Left lung (tissue), 10 donors: Measurements from ENCODE around the gene EMILIN1. TPM values are rescaled to one million over a fixed set of nuclear protein-coding genes. Genes with fewer than 3 reads are reported as not detected.
"Not testable (repeated sequence)": the region's sequence is repeated elsewhere in the genome, so short reads cannot be mapped to it uniquely, and the experiment has no call there.

Experiments used
- ATAC-seq: fragments of 200-7000 bp; cut with Tn5 transposase; one replicate; pipeline ENCODE4 v1.9.1; 2020; ENCODE audit warnings: moderate library complexity
- DNase-seq, 4 donors: peaks; one replicate each; pipeline ENCODE4 v3.0.0-alpha.2; 2013 to 2020
- H3K27ac ChIP-seq, 2 donors: fragments of 200-600 bp; sonication (generic) in 1 of 2; one replicate each; pipeline versions ENCODE4 v1.5.0 to v1.8.0; 2020 to 2021
- H3K27me3 ChIP-seq, 2 donors: fragments of 200-600 bp; sonication (generic) in 1 of 2; one replicate each; pipeline versions ENCODE4 v1.5.0 to v1.8.0; 2020 to 2021
- H3K36me3 ChIP-seq, 2 donors: fragments of 200-600 bp; sonication (generic) in 1 of 2; one replicate each; pipeline versions ENCODE4 v1.5.0 to v1.8.0; 2020 to 2021
- H3K4me1 ChIP-seq, 2 donors: fragments of 200-600 bp; one replicate each; pipeline ENCODE4 v1.8.0; 2021
- H3K4me3 ChIP-seq, 2 donors: fragments of 200-600 bp; sonication (generic) in 1 of 2; one replicate each; pipeline versions ENCODE4 v1.5.0 to v1.8.0; 2020 to 2021; ENCODE audit warnings: mild to moderate bottlenecking in 1 of 2
- H3K9me3 ChIP-seq, 2 donors: fragments of 200-600 bp; sonication (generic) in 1 of 2; one replicate each; pipeline versions ENCODE4 v1.5.0 to v1.8.0; 2020 to 2021
- CTCF ChIP-seq, 2 donors: fragments of 200-600 bp; sonication (generic) in 1 of 2; IDR thresholded peaks; one replicate each; pipeline versions ENCODE4 v1.5.0 to v1.8.0; 2021; ENCODE audit warnings: antibody characterized with exemption in 2 of 2
- intact Hi-C, 2 donors: fragments of 100-400 bp; cut with DNase I; formaldehyde crosslinking; loops; one replicate each; pipeline versions ENCODE4 v1.11.2 to v1.14.2; 2022
- polyA plus RNA-seq, 6 donors: library from polyadenylated mRNA; unstranded; fragments of 120-200 nt; gene quantifications; one replicate each; pipeline ENCODE4 v1.2.1, GENCODE V29; 2013; ENCODE audit not compliant: insufficient read length in 6 of 6
- total RNA-seq, 2 donors: library from RNA; stranded (reverse); fragmentation: NEBNext Ultra II Directional; extraction: Animal tissue kit (Norgen Biotek cat#: 25700); gene quantifications; one replicate each; pipeline ENCODE4 v1.2.1, GENCODE V29; 2021
- donor health status: DM: no; HTN: yes; CAD: no.
- donor health status: DM: no; HTN: no; CAD: no.

EMILIN1 gene
- total and polyA plus RNA-seq, 8 donors = 137 to 268 (median 176) TPM

GRCh38 chr2:27073782-27074181, 4.6 kb upstream of the EMILIN1 start:
- no peak for TF ChIP-seq CTCF (IDR thresholded peaks at IDR 0.05)
- H3K4me1 ChIP-seq = peaks cover 31 to 82% of the 10 kb centered on the region in 2 donors
- H3K36me3 ChIP-seq = peaks cover 0 to 11% of the 10 kb centered on the region in 2 donors
- H3K4me3 ChIP-seq = no peak overlapping the region
- intact Hi-C loops = no loop called here
- DNase-seq (no peak), ATAC-seq (no peak)
- peaks cover 0 to 9% of the 10 kb centered on the region in 2 donors for H3K27me3 ChIP-seq
- H3K27ac ChIP-seq = peak overlapping the region; percentile 24 to 92
- no peaks in the 10 kb centered on the region for H3K9me3 ChIP-seq

GRCh38 chr2:27074738-27075565, 3.5 kb upstream of the EMILIN1 start:
- intact Hi-C loops = no loop called here
- Histone ChIP-seq H3K9me3 (no peaks in the 10 kb centered on the region), H3K36me3 (no peaks in the 10 kb centered on the region), H3K4me3 (no peak overlapping the region), H3K4me1 (peaks cover 24 to 79% of the 10 kb centered on the region in 2 donors), H3K27me3 (peaks cover 0 to 13% of the 10 kb centered on the region in 2 donors), H3K27ac (peak overlapping the region; percentile 24 to 92)
- peak in 3 of 4 donors; percentile 64 to 85 (median 80) for DNase-seq
- no peak for ATAC-seq
- no peak for TF ChIP-seq CTCF (IDR thresholded peaks at IDR 0.05)

- H3K27ac ChIP-seq = peak overlapping the region in 1 of 2 donors; percentile 92
- H3K9me3 ChIP-seq, H3K36me3 ChIP-seq, H3K4me3 ChIP-seq, ATAC-seq, DNase-seq, intact Hi-C loops: not testable (repeated sequence)
- peaks cover 0 to 13% of the 10 kb centered on the region in 2 donors for H3K27me3 ChIP-seq
- H3K4me1 ChIP-seq = peaks cover 19 to 79% of the 10 kb centered on the region in 2 donors
Measured at GRCh38 chr2:27075566-27075871, 2.9 kb upstream of the EMILIN1 start.

GRCh38 chr2:27076323-27076722, 2.1 kb upstream of the EMILIN1 start:
- DNase-seq (no peak), ATAC-seq (no peak)
- Histone ChIP-seq H3K27me3 (peaks cover 0 to 13% of the 10 kb centered on the region in 2 donors), H3K9me3 (no peaks in the 10 kb centered on the region), H3K36me3 (no peaks in the 10 kb centered on the region), H3K4me3 (no peak overlapping the region), H3K4me1 (peaks cover 19 to 81% of the 10 kb centered on the region in 2 donors), H3K27ac (no peak overlapping the region)
- intact Hi-C loops = no loop called here
- no peak for TF ChIP-seq CTCF (IDR thresholded peaks at IDR 0.05)

- DNase-seq (no peak), ATAC-seq (no peak)
- intact Hi-C loops = no loop called here
- Histone ChIP-seq H3K4me3 (no peak overlapping the region), H3K9me3 (no peaks in the 10 kb centered on the region), H3K27ac (peak overlapping the region in 1 of 2 donors; percentile 13), H3K27me3 (peaks cover 0 to 13% of the 10 kb centered on the region in 2 donors), H3K4me1 (peaks cover 25 to 86% of the 10 kb centered on the region in 2 donors), H3K36me3 (peaks cover 0 to under 1% of the 10 kb centered on the region in 2 donors)
- no peak for TF ChIP-seq CTCF (IDR thresholded peaks at IDR 0.05)
Measured at GRCh38 chr2:27077231-27077630, 1.2 kb upstream of the EMILIN1 start.
